Activated CD4-positive, CD25-positive, alpha-beta regulatory T cell treated with anti-CD3 and anti-CD28 coated beads, Interleukin-2, amount 50 U/mL, for 16 hours (primary cell): ENCODE results near the gene SSX1.
"Not testable (repeated sequence)": the region's sequence is repeated elsewhere in the genome, so short reads cannot be mapped to it uniquely, and the experiment has no call there.

Experiments
- DNase-seq: peaks from one replicate; pipeline ENCODE4 v3.0.0-alpha.2; 2020; ENCODE audit warnings: low read depth, low spot score

SSX1 gene

GRCh38 chrX:48255062-48255796 is at the start of gene SSX1:
Gene SSX1 (plus strand): TSS chrX:48255392. CDS start chrX:48257242, 1,850 bp downstream.
- DNase-seq, result not testable (repeated sequence)

- not testable (repeated sequence) for DNase-seq
Measured at GRCh38 chrX:48214341-48214740, 40.9 kb upstream of the SSX1 start.

GRCh38 chrX:48224196-48224595 is 31.0 kb upstream of the SSX1 start:
- not testable (repeated sequence) for DNase-seq

- not testable (repeated sequence) for DNase-seq
Measured at GRCh38 chrX:48252945-48253344, 2.2 kb upstream of the SSX1 start.

GRCh38 chrX:48274365-48274764 is 19.2 kb downstream of the SSX1 start:
- DNase-seq, result not testable (repeated sequence)

GRCh38 chrX:48278958-48279357 is 23.8 kb downstream of the SSX1 start:
- DNase-seq, result no peak

GRCh38 chrX:48280729-48281128 is 25.5 kb downstream of the SSX1 start:
- DNase-seq, result not testable (repeated sequence)

- DNase-seq, result no peak
Measured at GRCh38 chrX:48306175-48306574, 51.0 kb downstream of the SSX1 start.

GRCh38 chrX:48313996-48314395 is 58.8 kb downstream of the SSX1 start:
- not testable (repeated sequence) for DNase-seq
